LoVo (cell line): ENCODE results near the gene ANAPC2.

ENCODE experiments used
- DNase-seq: peaks from one replicate; pipeline ENCODE4 v3.0.0-alpha.2; 2016; ENCODE audit warnings: low spot score

Gene ANAPC2

DNA sequence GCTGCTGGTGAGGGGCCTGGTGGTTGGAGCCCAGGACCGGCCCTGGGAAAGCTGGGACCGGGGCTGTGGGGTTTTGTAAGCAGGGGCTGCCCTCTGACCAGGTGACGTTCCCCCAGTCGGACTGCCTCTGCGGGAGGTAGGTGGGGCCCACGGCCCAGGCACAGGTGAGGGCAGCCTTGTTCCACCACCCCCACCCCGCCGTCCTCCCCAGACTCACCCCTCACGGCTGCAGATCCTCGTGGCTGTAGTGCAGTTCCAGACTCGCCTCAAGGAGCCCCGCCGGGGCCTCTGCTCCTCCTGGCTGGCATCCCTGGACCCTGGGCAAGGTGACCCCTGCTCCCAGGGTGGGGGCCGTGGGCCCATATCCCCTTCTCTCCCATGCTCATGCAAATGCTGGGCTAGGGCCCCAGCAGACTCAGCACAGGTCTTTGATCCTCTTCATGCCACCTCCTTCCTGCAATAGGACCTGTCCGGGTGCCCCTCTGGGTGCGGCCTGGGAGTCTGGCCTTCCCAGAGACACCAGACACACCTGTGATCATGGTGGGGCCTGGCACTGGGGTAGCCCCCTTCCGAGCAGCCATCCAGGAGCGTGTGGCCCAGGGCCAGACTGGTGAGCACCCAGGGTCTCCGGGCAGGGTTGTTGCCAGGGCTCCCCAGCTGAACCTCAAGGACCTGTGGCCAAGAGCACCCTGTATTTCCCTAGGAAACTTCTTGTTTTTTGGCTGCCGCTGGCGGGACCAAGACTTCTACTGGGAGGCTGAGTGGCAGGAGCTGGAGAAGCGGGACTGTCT, 27.0 kb upstream of the ANAPC2 start:
- no peak for DNase-seq

DNA sequence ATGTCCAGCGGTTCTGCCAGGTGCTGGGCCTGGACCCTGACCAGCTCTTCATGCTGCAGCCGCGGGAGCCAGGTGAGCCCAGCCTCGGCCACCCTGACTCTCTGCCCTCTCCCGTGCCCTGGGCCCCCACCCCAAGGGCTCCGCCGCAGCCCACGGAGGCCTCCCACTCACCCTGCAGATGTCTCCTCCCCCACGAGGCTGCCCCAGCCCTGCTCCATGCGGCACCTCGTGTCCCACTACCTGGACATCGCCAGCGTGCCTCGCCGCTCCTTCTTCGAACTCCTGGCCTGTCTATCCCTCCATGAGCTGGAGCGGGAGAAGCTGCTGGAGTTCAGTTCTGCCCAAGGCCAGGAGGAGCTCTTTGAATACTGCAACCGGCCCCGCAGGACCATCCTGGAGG, 26.3 kb upstream of the ANAPC2 start:
- no peak for DNase-seq

DNA sequence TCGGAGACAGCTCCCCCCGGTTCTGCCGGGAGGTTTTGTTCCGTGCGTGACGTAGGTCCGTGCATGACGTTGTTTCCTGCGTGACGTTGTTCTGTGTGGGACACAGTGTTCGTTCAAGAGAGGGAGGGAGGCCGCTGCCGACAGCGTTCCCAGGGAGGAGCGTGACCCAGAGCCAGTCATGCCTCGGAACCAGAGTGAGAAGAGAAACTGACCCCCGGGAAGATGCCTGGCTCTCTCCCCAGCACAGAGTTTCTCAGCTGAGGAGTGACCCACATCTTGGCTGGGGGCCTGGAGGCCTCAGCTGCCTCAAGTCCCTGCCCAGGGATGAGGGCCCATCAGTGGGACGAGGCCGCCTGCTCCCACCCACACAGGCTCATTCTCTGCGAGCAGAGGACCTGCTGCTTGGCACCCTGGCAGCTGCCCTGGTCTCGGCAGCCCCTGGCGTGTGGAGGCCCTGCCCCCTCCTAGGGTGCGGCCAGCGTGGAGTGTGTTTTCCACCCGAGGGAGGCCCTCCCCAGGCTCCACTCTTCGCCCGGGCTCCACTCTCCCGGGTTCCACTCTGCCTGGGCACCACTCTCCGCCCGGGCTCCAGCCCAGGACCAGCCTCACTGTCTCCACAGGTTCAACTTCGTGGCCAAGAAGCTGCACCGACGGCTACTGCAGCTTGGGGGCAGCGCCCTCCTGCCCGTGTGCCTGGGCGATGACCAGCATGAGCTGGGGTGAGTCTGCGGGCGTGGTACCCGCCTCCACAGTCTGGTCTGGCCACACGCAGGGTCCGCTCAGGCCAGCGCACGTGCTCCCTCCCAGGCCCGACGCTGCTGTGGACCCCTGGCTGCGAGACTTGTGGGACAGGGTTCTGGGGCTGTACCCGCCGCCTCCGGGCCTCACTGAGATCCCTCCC, 25.1 kb upstream of the ANAPC2 start:
- no peak for DNase-seq

DNA sequence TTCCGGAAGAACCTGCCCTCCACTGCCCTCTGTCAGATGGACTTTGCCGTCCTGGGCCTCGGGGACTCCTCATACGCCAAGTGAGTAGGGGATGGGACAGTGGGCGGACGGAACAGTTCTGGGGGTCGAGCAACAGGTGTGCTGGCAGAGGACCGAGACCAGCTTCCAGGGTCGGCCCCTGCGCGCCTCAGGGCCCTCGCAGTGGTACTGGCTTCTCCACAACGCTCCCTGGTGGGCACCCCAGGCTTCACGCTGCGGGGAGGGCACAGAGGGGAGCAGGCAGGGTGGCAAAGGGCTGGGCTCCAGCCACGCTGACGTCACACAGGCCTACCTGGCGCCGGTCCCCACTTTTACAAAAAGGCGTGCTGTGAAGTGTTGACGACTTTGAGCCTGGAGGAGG, 24.2 kb upstream of the ANAPC2 start:
- no peak for DNase-seq

DNA sequence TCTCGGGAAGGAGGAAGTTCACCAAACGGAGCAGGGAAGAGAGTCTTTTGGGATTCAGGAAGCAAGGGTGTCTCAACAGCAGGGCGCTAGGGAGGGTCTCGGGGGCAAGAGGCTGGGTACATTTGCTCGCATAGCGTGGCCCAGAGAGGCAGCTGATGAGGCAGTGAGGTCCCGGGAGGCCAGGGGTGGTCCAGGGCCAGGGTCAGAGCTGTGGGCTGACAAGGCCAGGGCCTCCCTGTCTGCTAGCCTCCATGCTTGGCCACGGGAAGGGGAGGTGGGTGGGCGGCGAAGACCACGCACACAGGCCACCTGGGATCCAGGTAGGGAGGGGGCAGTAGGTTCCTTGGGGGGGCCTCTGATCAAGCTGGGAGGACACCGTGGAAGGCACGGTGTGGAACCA, 23.2 kb upstream of the ANAPC2 start:
- DNase-seq: no peak

DNA sequence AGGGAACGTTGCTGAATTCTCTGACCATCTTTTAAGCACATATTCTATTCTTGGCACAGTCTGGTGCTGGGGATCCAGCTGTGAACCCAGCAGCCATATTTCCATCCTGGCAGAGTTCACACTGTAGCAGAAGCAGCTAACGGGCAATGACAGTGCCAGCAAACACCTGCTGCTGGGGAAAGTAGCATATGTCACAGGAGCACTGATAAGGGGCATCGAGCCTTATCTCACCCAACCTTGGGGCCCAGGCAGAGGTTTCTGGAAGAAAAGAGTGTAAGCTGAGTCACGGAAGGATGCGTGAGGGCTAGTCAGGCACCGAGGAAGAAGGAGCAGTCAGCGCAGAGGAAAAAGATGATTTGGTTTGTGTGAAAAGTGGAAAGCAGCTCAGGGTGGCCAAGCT, 18.2 kb upstream of the ANAPC2 start:
- DNase-seq: no peak

DNA sequence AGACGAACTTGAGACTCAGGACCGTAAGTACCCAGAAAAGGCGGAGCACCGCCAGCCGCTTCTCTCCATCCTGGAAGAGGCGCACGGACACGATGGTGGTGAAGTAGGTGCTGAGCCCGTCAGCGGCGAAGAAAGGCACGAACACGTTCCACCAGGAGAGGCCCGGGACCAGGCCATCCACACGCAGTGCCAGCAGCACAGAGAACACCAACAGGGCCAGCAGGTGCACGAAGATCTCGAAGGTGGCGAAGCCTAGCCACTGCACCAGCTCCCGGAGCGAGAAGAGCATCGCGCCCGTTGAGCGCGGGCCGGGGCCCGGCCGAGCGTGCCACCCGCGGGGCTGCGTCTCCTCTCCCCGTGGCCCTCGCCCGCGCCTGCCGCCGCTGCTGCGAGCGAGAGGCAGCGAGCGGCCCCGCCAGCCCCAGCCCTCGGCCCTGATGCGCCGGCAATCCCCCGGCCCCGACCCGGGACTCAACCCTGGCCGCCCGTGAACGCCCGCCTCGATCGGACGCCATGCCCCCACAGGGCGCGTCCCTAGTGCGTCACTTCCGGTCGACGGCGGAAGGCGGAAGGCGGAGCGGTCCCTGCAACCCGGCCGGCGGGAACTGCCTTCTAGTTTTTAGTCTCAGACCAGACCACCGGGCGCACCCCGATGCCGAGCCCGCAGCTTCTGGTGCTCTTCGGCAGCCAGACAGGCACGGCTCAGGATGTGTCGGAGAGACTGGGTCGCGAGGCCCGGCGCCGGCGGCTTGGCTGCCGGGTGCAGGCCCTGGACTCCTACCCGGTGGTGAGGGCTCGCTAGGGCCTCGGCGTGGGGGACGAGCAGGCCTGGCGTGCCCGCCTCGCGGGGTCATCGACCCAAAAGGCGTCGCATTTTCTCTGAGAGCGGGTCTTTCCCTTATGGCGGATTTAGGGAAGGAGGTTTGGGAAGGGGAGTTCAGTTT, 17.0 kb upstream of the ANAPC2 start, which contains the start of the genes NDOR1 and TMEM203:
Gene NDOR1 (plus strand): TSS at position 575 of the 944 bp plus-strand sequence. CDS start 78 bp downstream, at position 653.
Gene TMEM203 (minus strand): TSS at position 523 of the 944 bp plus-strand sequence. CDS start 234 bp downstream, at position 289.
- peak; percentile 87 for DNase-seq

DNA sequence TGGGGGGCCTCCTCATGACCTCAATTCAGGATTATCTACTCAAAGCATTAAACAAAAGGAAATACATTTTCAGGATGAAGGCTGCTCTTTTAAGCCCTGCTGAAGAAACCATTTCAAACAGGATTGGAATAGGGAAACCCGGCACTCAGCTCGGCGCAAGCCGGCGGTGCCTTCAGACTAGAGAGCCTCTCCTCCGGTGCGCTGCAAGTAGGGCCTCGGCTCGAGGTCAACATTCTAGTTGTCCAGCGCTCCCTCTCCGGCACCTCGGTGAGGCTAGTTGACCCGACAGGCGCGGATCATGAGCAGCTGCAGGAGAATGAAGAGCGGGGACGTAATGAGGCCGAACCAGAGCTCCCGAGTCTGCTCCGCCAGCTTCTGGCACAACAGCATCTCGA, 16.4 kb upstream of the ANAPC2 start:
- DNase-seq: no peak

DNA sequence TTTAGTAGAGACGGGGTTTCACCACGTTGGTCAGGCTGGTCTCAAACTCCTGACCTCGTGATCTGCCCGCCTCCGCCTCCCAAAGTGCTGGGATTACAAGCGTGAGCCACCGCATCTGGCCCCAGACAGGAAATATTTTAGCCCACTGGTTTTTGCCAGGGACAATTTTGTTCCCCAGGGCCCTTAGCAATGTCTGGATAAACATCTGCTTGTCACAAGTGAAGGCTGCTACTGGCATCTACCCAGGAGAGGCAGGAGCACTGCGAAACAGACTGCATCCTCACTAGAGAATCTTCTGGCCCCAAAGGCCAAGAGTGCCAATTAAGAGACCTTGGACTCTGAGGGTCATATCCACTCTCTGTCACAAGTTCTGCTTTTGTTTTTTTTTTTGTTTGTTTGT, 14.6 kb upstream of the ANAPC2 start:
- no peak for DNase-seq

DNA sequence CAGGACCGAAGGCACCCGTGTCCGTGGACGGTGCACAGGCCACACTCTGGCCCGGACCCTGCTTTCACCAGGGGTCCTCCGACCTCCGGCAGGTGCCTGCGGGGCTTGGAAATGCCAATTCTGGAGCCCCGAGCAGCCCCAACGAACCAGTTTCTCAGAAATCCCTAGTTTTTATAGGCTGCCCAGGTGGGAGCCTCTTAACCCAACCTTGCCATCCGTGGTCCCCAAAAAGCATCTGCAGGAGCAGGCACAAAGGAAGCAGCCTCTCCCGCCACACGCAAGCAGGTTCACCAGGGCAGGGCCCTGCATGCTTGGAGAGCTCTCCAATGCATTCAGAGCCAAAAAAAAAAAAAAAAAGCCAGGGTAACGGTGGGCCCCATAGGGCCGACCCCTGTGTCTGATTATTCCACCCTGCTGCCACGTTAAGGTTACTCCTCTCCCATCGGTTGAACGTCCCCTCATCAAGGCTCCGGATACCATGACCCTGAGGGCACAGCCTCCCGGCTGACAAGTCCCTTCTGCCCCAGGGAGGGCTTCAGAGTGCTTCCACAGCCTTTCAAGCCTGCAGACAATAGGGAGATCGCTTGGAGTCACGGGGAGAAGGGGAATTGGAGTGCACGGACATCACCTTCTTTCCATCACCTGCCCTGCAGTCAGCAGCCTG, 13.0 kb upstream of the ANAPC2 start:
- DNase-seq: no peak

DNA sequence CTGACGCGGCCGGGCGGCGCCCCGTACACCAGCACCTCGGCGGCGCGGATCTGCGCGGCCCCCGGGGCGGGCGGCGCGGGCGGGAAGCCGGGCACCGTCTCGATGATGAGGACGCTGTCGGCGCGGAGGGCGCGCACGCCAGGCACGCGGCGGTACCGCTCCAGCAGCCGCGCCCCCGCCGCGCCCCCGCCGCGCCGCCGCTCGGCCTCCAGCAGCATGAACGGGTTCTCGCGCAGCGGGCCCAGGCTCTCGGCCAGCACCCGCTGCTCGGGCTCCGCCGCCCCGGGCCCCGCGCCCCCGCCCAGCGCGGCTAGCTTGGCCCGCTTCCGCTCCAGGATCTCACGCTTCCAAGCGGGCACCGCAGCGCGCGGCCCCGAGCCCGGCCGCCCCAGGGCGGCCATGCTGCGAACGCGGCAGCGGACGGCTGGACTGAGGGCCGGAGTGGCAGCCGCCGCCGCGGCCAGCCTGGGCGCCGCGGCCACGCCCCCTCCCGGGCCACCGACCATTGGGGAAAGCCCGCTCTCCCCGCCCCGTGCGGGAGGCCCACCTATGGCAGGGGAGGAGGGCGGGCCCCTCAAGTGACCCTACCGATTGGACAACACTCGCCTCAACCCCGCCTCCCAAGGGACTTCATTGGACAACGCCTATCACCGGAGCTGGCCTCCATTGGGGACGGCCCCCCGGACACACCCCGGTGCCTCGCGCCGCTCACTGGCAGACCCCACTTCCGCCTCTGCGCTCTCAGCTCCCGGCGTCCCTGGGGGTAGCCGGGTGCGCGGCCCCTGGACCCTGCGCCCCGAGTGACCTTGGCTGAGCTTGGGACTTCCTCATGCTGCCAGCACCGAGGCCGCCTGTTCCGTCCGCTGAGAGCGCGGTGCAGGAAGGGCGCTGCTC, 12.2 kb upstream of the ANAPC2 start, which contains the start of gene TPRN:
Gene TPRN (minus strand): TSS at position 431 of the 894 bp plus-strand sequence. CDS start 30 bp downstream, at position 401.
- DNase-seq: peak; percentile 98

DNA sequence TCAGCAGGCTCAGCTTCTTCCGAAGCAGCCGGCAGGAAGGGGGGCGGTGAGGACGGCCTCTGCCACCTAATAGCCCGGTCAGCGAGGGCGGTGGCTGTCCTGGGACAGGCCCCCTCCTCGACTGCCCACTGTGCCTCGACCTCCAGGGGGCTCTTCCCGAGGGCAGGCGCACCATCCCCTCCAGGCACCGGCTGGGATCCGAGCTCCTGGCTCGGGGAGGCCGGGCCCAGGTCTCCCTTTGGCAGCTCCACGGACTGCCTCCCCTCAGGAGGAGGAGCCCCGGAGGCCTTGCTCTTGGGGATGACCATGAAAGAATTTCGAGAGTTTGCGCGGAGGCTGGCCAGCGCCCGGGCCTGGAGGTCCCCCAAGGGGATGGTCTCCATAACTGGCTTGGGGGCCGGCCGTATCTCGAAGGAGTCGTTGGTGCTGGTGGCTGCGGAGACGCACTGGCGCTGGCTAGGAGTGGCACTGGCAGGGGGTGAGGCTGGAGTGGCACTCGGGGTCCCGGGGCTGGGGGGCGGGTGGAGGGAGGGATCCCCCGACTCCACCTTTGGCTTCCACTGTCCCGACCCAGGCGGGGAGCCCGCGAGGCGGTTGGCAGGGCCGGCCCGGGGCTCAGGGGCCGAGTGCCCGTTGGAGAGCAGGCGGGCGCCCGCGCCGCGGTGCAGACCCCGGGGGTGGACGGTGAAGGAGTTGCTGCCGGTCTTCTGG, 11.2 kb upstream of the ANAPC2 start:
- no peak for DNase-seq

DNA sequence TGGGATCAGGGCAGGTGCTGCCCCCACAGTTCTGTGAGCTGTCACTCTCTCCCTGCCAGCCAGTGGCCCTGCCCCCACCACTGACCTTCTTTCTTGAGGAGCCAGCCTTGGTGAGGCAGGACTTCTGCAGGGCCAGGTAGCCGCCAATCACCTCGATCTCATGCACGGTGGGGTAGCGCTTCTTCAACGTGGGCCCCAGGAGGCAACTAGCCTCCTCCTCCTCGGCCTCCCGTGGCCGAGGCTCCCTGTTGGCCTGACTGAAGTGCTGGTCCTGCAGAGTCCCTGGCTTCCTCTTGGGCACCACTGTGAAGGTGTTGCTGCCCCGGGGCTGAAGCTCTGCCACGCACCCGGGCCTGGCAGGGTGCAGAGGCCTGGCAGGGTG, 10.5 kb upstream of the ANAPC2 start:
- DNase-seq: no peak

DNA sequence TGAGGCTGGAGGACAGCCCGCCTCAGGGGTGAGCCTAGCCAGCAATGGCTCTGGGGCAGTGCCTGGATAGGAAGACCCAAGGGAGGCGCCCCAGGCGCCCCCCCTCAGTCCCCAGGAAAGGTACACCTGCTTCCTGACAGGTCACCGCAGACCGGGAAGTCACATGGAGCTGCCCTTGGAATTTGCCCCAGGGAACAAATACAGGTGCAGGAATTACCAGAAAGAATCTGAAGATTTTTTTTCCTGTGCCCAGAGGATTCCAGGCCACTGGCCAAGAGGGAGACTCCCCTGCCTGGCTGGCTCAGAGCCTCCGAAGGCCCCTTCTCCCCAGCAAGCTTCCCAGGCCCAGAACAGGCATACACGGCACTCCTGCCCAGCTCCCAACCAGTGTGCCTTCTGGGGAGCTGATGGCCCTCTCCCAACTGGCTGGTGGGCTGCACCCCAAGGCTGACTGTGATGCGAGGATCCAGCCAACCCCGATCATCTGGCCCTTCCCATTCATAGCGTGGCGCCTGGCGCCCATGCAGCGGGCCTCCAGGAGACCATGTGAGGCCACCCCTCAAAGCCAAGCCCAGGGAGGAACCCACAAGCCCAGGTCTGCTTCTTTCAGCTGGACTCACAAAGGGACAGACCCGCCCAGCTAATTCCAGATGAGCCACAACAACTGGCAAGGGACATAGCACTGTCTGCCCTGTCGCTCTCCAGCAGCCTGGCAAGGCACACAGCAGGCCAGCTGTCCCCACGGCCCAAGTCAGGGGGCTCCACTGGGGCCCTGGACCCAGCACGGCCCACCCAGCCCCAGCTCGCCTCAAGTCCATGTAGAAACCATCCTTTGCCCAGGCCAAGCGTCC, 9.9 kb upstream of the ANAPC2 start:
- DNase-seq: peak; percentile 48

DNA sequence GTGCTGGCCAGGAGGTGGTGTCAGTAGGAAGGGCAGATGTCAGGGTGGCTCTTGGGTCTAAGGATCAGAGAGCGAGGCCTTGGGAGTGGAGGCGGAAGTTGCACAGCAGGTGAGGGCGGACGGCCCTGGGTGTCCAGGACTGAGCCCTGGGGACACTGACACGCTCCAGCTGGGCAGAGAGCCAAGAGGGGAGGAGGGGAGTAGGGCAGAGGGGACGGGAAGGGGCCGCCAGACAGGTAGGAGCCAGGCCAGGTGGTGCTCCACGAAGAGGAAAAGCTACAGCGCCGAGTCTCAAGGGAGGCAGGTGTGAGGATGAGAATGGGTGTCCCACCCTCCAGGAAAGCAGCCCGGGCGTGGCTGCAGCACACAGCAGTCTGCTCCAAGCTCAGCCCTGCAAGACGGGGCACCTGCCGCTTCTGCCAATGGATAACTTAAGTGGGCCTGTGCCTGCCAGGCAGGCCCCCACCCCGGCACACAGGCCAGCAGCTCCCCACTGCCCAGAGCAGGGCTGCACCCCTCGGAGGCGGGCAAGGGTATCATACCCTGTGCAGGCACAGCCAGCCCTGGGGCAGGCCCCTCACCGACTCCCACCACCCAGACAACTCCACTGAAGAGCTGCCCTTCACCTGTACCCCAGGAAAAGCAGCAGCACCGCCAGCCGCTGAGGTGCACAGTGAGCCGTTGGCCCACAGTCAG, 7.3 kb upstream of the ANAPC2 start:
- no peak for DNase-seq

DNA sequence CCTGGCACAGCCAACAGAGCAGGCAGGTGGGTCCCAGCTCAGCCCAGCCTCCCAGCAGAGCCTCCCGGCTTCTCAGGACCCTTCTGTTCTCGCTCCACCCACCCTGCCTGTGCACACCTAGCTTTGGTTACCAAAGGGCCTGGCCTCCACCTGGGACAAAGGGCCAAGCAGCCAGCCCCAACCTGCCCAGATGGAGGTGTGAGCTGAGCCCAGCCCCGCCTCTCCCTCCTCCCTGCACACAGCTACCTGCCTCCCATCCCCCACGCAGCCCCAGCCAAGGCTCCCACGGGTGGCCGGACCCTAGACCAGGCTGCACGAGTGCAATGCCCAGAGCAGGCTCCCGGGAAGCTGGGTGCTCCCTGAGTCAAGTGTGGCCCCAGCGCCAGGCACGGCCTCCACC, 6.5 kb upstream of the ANAPC2 start:
- DNase-seq: no peak

DNA sequence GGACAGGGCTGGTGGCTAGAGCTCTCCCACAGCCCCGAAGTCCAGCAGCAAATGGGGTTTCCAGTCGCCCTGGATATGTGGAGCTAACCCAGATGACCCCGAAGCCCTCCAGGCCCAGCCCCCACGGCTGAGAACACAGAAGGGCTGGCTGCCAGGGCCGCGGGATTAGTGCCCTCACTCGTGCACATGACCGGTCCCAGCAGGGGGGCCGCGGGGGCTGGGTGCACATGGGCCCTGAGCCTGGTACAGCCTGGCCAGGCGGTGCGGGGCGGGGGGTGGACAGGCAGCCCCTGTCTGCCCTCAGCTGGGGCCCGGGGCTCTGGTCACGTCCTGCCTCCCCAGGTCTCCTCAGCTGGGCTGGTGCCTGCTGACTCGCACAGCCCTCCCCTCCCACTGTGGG, 6.0 kb upstream of the ANAPC2 start:
- no peak for DNase-seq

DNA sequence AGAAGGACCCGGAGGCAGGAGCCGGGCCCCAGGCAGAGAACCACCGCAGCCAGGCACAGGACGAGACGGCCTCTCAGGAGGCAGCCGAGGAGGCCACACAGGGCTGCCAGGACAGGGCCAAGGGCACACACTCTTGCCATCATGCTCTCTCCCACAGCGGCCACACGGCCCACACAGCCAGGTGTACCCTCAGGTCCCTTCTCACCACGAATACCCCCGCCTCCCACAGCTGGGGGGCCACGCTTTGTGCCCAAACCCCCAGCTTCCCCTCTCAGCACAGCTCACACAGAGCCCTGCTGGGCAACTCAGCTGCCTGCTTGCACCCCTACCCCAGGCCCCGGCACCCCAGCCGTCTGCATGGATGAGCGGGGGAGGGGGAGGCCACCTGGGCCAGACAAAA, 5.4 kb upstream of the ANAPC2 start:
- DNase-seq: no peak
